ENCODE results near the gene HNRNPA0. TPM values are rescaled to one million over a fixed set of nuclear protein-coding genes. Genes with fewer than 3 reads are reported as not detected.

The HNRNPA0 gene
- total RNA-seq, 1 experiment from 2014 or later, result 38.9 TPM

- no peak overlapping the region for H3K27ac ChIP-seq (ENCODE audit: low read depth, low read length)
- ATAC-seq, result no peak
- ChIA-PET RAD21 (ENCODE audit: low non-redundant PET in 1 of 2, low total read pairs in 2 of 2, uncharacterized antibody in 2 of 2, unreplicated experiment in 2 of 2) (no interaction called here), POLR2A (no interaction called here), CTCF (no interaction called here)
- no TSS peak for BruUV-seq (replicated peaks)
- no peak overlapping the region for H3K9ac ChIP-seq (ENCODE audit: low read length)
- no peaks in the 10 kb centered on the region for H3K79me2 ChIP-seq (ENCODE audit: insufficient read depth, low read length)
- no peaks in the 10 kb centered on the region for H4K20me1 ChIP-seq (ENCODE audit: insufficient read depth)
- no peaks in the 10 kb centered on the region for H3K9me2 ChIP-seq (ENCODE audit: insufficient read depth)
- no peaks in the 10 kb centered on the region for H3K9me3 ChIP-seq (ENCODE audit: control insufficient read depth in 1 of 2, insufficient read depth in 1 of 2, low read depth in 1 of 2, low read length in 2 of 2)
- no peak overlapping the region for H2AFZ ChIP-seq (ENCODE audit: low read depth, low read length, poor library complexity, severe bottlenecking)
- DNase-seq (ENCODE audit: low read depth, low spot score), result no peak
- no peak overlapping the region for H3K4me3 ChIP-seq (replicated peaks in 1 of 2; ENCODE audit: low read depth in 1 of 2, low read length in 2 of 2)
- no peaks in the 10 kb centered on the region for H3K36me3 ChIP-seq (ENCODE audit: control insufficient read depth in 1 of 2, insufficient read depth in 2 of 2, low read length in 2 of 2)
- no peaks in the 10 kb centered on the region for H3K27me3 ChIP-seq (ENCODE audit: insufficient read depth, low read length)
- intact Hi-C loops (cut with micrococcal nuclease), result no loop called here
- H3K4me2 ChIP-seq (ENCODE audit: low read length), result no peak overlapping the region
- H3K4me1 ChIP-seq (ENCODE audit: control insufficient read depth in 1 of 2, insufficient read depth in 2 of 2, low read length in 2 of 2), result no peaks in the 10 kb centered on the region
- TF ChIP-seq SRF (IDR thresholded peaks at IDR 0.05; ENCODE audit: low read depth) (no peak), EZH2phosphoT487 (IDR thresholded peaks at IDR 0.05; ENCODE audit: borderline replicate concordance) (no peak), ZBTB33 (IDR thresholded peaks at IDR 0.05; ENCODE audit: extremely low read depth, insufficient replicate concordance, low read length) (no peak), YY1 (IDR thresholded peaks at IDR 0.05; ENCODE audit: extremely low read depth, insufficient replicate concordance, low read depth, low read length) (no peak), SIN3A (IDR thresholded peaks at IDR 0.05; ENCODE audit: low read depth) (no peak), ZNF274 (IDR thresholded peaks at IDR 0.05; ENCODE audit: low read depth, low read length) (no peak), JUND (IDR thresholded peaks at IDR 0.05) (no peak), CTCF (IDR thresholded peaks at IDR 0.05 in 2 of 3, conservative IDR thresholded peaks at IDR 0.05 in 1 of 3; ENCODE audit: borderline replicate concordance in 1 of 3, insufficient read depth in 1 of 3, low read depth in 2 of 3, low read length in 2 of 3) (no peak), POLR2A (IDR thresholded peaks at IDR 0.05; ENCODE audit: borderline replicate concordance, extremely low read depth, insufficient read depth, insufficient read length) (no peak), POLR2AphosphoS5 (IDR thresholded peaks at IDR 0.05; ENCODE audit: low read depth, low read length) (no peak), REST (IDR thresholded peaks at IDR 0.05; ENCODE audit: low read depth) (no peak), CEBPB (IDR thresholded peaks at IDR 0.05; ENCODE audit: low read depth) (no peak)
Observed at GRCh38 chr5:137700282-137700680, 53.9 kb downstream of the HNRNPA0 start.
